ENCODE results near the gene EPG5. TPM values are rescaled to one million over a fixed set of nuclear protein-coding genes. Genes with fewer than 3 reads are reported as not detected.
"Not testable (repeated sequence)": the region's sequence is repeated elsewhere in the genome, so short reads cannot be mapped to it uniquely, and the experiment has no call there.

EPG5 gene
- polyA plus RNA-seq, 4 donors = 3.5 to 23.5 (median 4.3) TPM

- no peak overlapping the region for H3K27ac ChIP-seq (ENCODE audit: low read depth in 1 of 3, low read length in 2 of 3)
- WGBS, 3 donors = 13 to 45% (median 20%) methylated on average over 2 of the region's 2 CpGs
- peak; percentile 28 to 66 for DNase-seq
Observed at GRCh38 chr18:45962461-45962860, 4.7 kb downstream of the EPG5 start.

GRCh38 chr18:45959484-45959883 is 7.6 kb downstream of the EPG5 start:
- DNase-seq; H3K4me3 ChIP-seq (ENCODE audit: low read depth in 1 of 3, low read length in 3 of 3); H3K9me3 ChIP-seq (ENCODE audit: control insufficient read depth in 2 of 2, insufficient read depth in 1 of 2, low read depth in 1 of 2, low read length in 1 of 2); H3K27me3 ChIP-seq (ENCODE audit: control insufficient read depth in 3 of 3, insufficient read depth in 3 of 3, low read length in 3 of 3); H3K27ac ChIP-seq (ENCODE audit: low read depth in 1 of 3, low read length in 2 of 3); FAIRE-seq; H3K4me1 ChIP-seq (ENCODE audit: control insufficient read depth in 3 of 3, insufficient read depth in 2 of 3, low read depth in 1 of 3, low read length in 2 of 3): not testable (repeated sequence)
- WGBS, 3 donors = 97 to 99% (median 98%) methylated on average over 7 of the region's 7 CpGs
- peaks cover 2 to 16% (median 7%) of the 10 kb centered on the region in 3 donors for H3K36me3 ChIP-seq (ENCODE audit: control insufficient read depth in 3 of 3, insufficient read depth in 2 of 3, low read depth in 1 of 3, low read length in 3 of 3)

More at GRCh38 chr18:45962461-45962860, 4.7 kb downstream of the EPG5 start:
- no peaks in the 10 kb centered on the region for H3K27me3 ChIP-seq (ENCODE audit: control insufficient read depth in 3 of 3, insufficient read depth in 3 of 3, low read length in 3 of 3)
- peaks cover 0 to 2% (median 0%) of the 10 kb centered on the region in 3 donors for H3K4me1 ChIP-seq (ENCODE audit: control insufficient read depth in 3 of 3, insufficient read depth in 2 of 3, low read depth in 1 of 3, low read length in 2 of 3)
- H3K36me3 ChIP-seq (ENCODE audit: control insufficient read depth in 3 of 3, insufficient read depth in 2 of 3, low read depth in 1 of 3, low read length in 3 of 3) = peaks cover 0 to 9% (median 0%) of the 10 kb centered on the region in 3 donors
- no peaks in the 10 kb centered on the region for H3K9me3 ChIP-seq (ENCODE audit: control insufficient read depth in 2 of 2, insufficient read depth in 1 of 2, low read depth in 1 of 2, low read length in 1 of 2)
- FAIRE-seq = no peak
- H3K4me3 ChIP-seq (ENCODE audit: low read depth in 1 of 3, low read length in 3 of 3) = no peak overlapping the region

DNA sequence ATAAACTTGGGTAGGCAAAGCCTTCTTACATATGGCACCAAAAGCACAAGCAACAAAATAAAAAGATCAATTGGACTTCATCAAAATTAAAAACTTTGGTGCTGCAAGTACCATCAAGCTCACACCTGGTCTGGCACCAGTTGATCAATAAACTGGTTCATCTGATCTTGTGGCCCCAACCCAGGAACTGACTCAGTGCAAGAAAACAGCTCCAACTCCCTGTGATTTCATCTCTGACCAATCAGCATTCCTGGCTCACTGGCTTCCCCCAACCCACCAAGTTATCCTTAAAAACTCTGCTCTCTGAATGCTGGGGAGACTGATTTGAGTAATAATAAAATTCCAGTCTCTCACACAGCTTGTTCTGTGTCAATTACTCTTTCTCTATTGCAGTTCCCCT is 8.4 kb downstream of the EPG5 start:
- no peaks in the 10 kb centered on the region for H3K27me3 ChIP-seq (ENCODE audit: control insufficient read depth in 3 of 3, insufficient read depth in 3 of 3, low read length in 3 of 3)
- H3K27ac ChIP-seq (ENCODE audit: low read depth in 1 of 3, low read length in 2 of 3) = no peak overlapping the region
- H3K9me3 ChIP-seq (ENCODE audit: control insufficient read depth in 2 of 2, insufficient read depth in 1 of 2, low read depth in 1 of 2, low read length in 1 of 2) = no peaks in the 10 kb centered on the region
- FAIRE-seq (no peak), DNase-seq (no peak)
- peaks cover 5 to 22% (median 8%) of the 10 kb centered on the region in 3 donors for H3K36me3 ChIP-seq (ENCODE audit: control insufficient read depth in 3 of 3, insufficient read depth in 2 of 3, low read depth in 1 of 3, low read length in 3 of 3)
- no peak overlapping the region for H3K4me3 ChIP-seq (ENCODE audit: low read depth in 1 of 3, low read length in 3 of 3)
- no peaks in the 10 kb centered on the region for H3K4me1 ChIP-seq (ENCODE audit: control insufficient read depth in 3 of 3, insufficient read depth in 2 of 3, low read depth in 1 of 3, low read length in 2 of 3)

DNA sequence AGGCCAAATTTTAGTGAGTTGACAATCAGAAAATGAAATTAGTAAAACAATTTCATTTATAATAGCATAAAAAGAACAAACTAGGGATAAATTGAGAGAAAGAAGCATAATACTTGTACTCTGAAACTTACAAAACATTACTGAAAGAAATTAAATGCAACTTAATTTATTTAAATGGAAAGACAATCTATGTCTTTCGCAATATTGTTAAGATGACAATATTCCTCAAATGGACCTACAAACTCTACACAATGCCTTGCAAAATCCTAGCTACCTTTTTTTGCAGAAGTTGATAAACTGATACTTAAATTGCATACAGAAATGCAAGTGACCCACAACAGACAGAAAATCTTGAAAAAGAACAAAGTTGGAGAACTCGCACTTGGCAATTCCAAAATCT is 9.1 kb downstream of the EPG5 start:
- WGBS, 3 donors = 87 to 94% (median 94%) methylated on average over 2 of the region's 2 CpGs
- Histone ChIP-seq H3K27ac (ENCODE audit: low read depth in 1 of 3, low read length in 2 of 3) (no peak overlapping the region), H3K27me3 (ENCODE audit: control insufficient read depth in 3 of 3, insufficient read depth in 3 of 3, low read length in 3 of 3) (no peaks in the 10 kb centered on the region), H3K36me3 (ENCODE audit: control insufficient read depth in 3 of 3, insufficient read depth in 2 of 3, low read depth in 1 of 3, low read length in 3 of 3) (peaks cover 5 to 19% (median 8%) of the 10 kb centered on the region in 3 donors), H3K4me3 (ENCODE audit: low read depth in 1 of 3, low read length in 3 of 3) (no peak overlapping the region), H3K4me1 (ENCODE audit: control insufficient read depth in 3 of 3, insufficient read depth in 2 of 3, low read depth in 1 of 3, low read length in 2 of 3) (no peaks in the 10 kb centered on the region), H3K9me3 (ENCODE audit: control insufficient read depth in 2 of 2, insufficient read depth in 1 of 2, low read depth in 1 of 2, low read length in 1 of 2) (no peaks in the 10 kb centered on the region)
- DNase-seq (no peak), FAIRE-seq (no peak)

- no peaks in the 10 kb centered on the region for H3K27me3 ChIP-seq (ENCODE audit: control insufficient read depth in 3 of 3, insufficient read depth in 3 of 3, low read length in 3 of 3)
- H3K27ac ChIP-seq (ENCODE audit: low read depth in 1 of 3, low read length in 2 of 3) = no peak overlapping the region
- DNase-seq (no peak), FAIRE-seq (no peak)
- H3K9me3 ChIP-seq (ENCODE audit: control insufficient read depth in 2 of 2, insufficient read depth in 1 of 2, low read depth in 1 of 2, low read length in 1 of 2) = no peaks in the 10 kb centered on the region
- no peak overlapping the region for H3K4me3 ChIP-seq (ENCODE audit: low read depth in 1 of 3, low read length in 3 of 3)
- H3K36me3 ChIP-seq (ENCODE audit: control insufficient read depth in 3 of 3, insufficient read depth in 2 of 3, low read depth in 1 of 3, low read length in 3 of 3) = peaks cover 5 to 19% (median 8%) of the 10 kb centered on the region in 3 donors
- H3K4me1 ChIP-seq (ENCODE audit: control insufficient read depth in 3 of 3, insufficient read depth in 2 of 3, low read depth in 1 of 3, low read length in 2 of 3) = no peaks in the 10 kb centered on the region
Observed at GRCh38 chr18:45957100-45957499, 10.0 kb downstream of the EPG5 start.

DNA sequence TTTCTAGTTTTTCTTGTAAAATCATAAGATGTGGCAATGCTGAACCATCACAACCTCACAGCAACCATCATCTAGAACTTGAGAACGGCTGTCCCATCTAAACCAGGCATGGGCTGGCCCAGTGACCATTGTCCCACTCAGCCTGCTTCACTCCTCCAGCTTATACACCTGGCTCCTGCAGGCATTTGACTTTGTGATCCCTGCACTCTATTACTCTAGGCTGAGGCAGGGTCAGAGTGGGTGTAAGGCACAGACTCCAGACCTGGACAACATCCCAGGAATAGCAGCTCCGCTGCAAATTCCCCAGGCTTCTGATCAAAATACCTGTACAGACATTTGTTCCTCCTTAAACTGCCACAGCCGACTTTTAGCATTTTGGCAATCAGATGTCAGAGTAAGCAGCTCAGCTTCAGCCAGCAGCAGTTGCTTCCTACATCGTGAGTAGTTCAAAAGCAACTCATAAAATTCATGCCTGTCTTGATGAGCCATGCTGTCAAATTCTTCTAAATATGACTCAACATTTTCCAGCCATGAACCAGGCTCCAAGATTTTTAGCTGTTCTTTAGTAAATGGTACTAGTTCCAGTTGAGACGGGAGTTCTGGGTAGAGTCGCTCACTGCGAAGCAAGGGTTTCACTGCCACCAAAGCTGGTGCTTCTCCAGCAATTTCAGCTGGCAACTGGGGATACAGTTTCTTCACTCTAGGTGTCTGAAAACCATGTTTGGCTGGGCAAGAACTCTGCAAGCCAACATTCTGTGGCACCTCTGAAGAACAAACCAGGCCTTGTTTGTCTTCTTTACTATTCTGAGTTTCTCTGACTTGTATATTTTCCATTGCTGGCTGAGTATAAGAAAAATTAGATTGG is 12.8 kb downstream of the EPG5 start:
- Histone ChIP-seq H3K27ac (ENCODE audit: low read depth in 1 of 3, low read length in 2 of 3) (no peak overlapping the region), H3K4me1 (ENCODE audit: control insufficient read depth in 3 of 3, insufficient read depth in 2 of 3, low read depth in 1 of 3, low read length in 2 of 3) (no peaks in the 10 kb centered on the region), H3K4me3 (ENCODE audit: low read depth in 1 of 3, low read length in 3 of 3) (no peak overlapping the region), H3K36me3 (ENCODE audit: control insufficient read depth in 3 of 3, insufficient read depth in 2 of 3, low read depth in 1 of 3, low read length in 3 of 3) (peaks cover 5 to 13% (median 12%) of the 10 kb centered on the region in 3 donors), H3K27me3 (ENCODE audit: control insufficient read depth in 3 of 3, insufficient read depth in 3 of 3, low read length in 3 of 3) (no peaks in the 10 kb centered on the region), H3K9me3 (ENCODE audit: control insufficient read depth in 2 of 2, insufficient read depth in 1 of 2, low read depth in 1 of 2, low read length in 1 of 2) (no peaks in the 10 kb centered on the region)
- no peak for FAIRE-seq
- no peak for DNase-seq
- 97 to 98% (median 97%) methylated on average over 7 of the region's 7 CpGs for WGBS, 3 donors

DNA sequence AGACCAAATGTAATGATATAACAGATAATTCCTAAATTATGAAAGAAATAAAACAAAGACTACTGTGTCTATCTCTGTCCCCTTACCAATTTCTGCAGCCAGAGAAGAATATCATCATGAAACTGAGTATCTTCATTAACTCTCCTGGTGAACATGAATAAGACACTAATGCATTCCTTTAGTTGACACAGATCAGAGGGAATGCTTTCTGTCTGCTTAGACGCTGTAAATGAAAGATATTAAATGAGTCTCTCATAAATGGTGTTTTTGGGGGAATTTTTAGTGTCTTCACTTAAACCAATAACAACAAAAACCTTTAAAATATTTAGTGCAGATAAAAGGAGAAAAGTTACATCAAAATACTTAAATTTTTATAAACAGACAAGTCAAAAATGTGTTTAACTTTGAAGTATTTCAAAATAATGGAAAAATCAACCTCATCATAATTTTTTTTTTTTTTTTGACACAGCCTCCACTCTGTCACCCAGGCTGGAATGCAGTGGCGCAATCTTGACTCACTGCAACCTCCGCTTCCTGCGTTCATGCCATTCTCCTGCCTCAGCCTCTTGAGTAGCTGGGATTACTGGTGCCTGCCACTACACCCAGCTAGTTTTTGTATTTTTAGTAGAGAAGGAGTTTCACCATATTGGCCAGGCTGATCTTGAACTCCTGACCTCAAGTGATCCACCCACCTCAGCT is 16.0 kb downstream of the EPG5 start:
- H3K36me3 ChIP-seq (ENCODE audit: control insufficient read depth in 3 of 3, insufficient read depth in 2 of 3, low read depth in 1 of 3, low read length in 3 of 3) = peaks cover 14 to 25% (median 23%) of the 10 kb centered on the region in 3 donors
- no peaks in the 10 kb centered on the region for H3K4me1 ChIP-seq (ENCODE audit: control insufficient read depth in 3 of 3, insufficient read depth in 2 of 3, low read depth in 1 of 3, low read length in 2 of 3)
- no peaks in the 10 kb centered on the region for H3K27me3 ChIP-seq (ENCODE audit: control insufficient read depth in 3 of 3, insufficient read depth in 3 of 3, low read length in 3 of 3)
- WGBS, 3 donors = 93 to 98% (median 96%) methylated on average over 4 of the region's 4 CpGs
- H3K9me3 ChIP-seq (ENCODE audit: control insufficient read depth in 2 of 2, insufficient read depth in 1 of 2, low read depth in 1 of 2, low read length in 1 of 2) = no peaks in the 10 kb centered on the region
- no peak overlapping the region for H3K4me3 ChIP-seq (ENCODE audit: low read depth in 1 of 3, low read length in 3 of 3)
- no peak overlapping the region for H3K27ac ChIP-seq (ENCODE audit: low read depth in 1 of 3, low read length in 2 of 3)
- FAIRE-seq = no peak
- DNase-seq = no peak

GRCh38 chr18:45945669-45946068 is 21.5 kb downstream of the EPG5 start:
- no peak for FAIRE-seq
- WGBS, 3 donors = 81 to 88% (median 85%) methylated on average over 5 of the region's 5 CpGs
- no peaks in the 10 kb centered on the region for H3K27me3 ChIP-seq (ENCODE audit: control insufficient read depth in 3 of 3, insufficient read depth in 3 of 3, low read length in 3 of 3)
- no peaks in the 10 kb centered on the region for H3K9me3 ChIP-seq (ENCODE audit: control insufficient read depth in 2 of 2, insufficient read depth in 1 of 2, low read depth in 1 of 2, low read length in 1 of 2)
- H3K4me1 ChIP-seq (ENCODE audit: control insufficient read depth in 3 of 3, insufficient read depth in 2 of 3, low read depth in 1 of 3, low read length in 2 of 3) = no peaks in the 10 kb centered on the region
- H3K27ac ChIP-seq (ENCODE audit: low read depth in 1 of 3, low read length in 2 of 3) = no peak overlapping the region
- no peak for DNase-seq
- H3K4me3 ChIP-seq (ENCODE audit: low read depth in 1 of 3, low read length in 3 of 3) = no peak overlapping the region
- peaks cover 19 to 36% (median 26%) of the 10 kb centered on the region in 3 donors for H3K36me3 ChIP-seq (ENCODE audit: control insufficient read depth in 3 of 3, insufficient read depth in 2 of 3, low read depth in 1 of 3, low read length in 3 of 3)

All from small intestine (tissue), 7 donors.